Osteocyte (in vitro differentiated cells): ENCODE data around the gene PARN. TPM values are rescaled to one million over a fixed set of nuclear protein-coding genes. Genes with fewer than 3 reads are reported as not detected.

ENCODE experiments used
- DNase-seq: peaks from one replicate; pipeline ENCODE4 v3.0.0; 2021; ENCODE audit warnings: mixed read lengths; ENCODE audit not compliant: unreplicated experiment; ENCODE audit errors: extremely low spot score
- H3K27ac Mint-ChIP-seq: one replicate; pipeline ENCODE4 v1.8.0; 2021; ENCODE audit warnings: mild to moderate bottlenecking, mixed read lengths; ENCODE audit not compliant: unreplicated experiment
- H3K27me3 Mint-ChIP-seq: one replicate; pipeline ENCODE4 v1.8.0; 2021; ENCODE audit warnings: mixed read lengths; ENCODE audit not compliant: unreplicated experiment
- H3K36me3 Mint-ChIP-seq: one replicate; pipeline ENCODE4 v1.8.0; 2021; ENCODE audit warnings: mixed read lengths; ENCODE audit not compliant: unreplicated experiment
- H3K4me1 Mint-ChIP-seq: one replicate; pipeline ENCODE4 v1.8.0; 2021; ENCODE audit warnings: mixed read lengths; ENCODE audit not compliant: unreplicated experiment
- H3K4me3 Mint-ChIP-seq: one replicate; pipeline ENCODE4 v1.8.0; 2021; ENCODE audit warnings: mild to moderate bottlenecking, moderate library complexity, mixed read lengths; ENCODE audit not compliant: unreplicated experiment
- H3K9me3 Mint-ChIP-seq: one replicate; pipeline ENCODE4 v1.8.0; 2021; ENCODE audit warnings: mixed read lengths; ENCODE audit not compliant: unreplicated experiment
- total RNA-seq: library from RNA; stranded (reverse); gene quantifications from 2 replicates; pipeline ENCODE4 v1.2.1, GENCODE V29; 2021
- TF ChIP-seq, protein P1 (sequence below): fragments of 200-600 bp; sonication (generic); IDR thresholded peaks from 2 replicates; pipeline ENCODE4 v1.5.0; 2021; ENCODE audit warnings: antibody characterized with exemption, mild to moderate bottlenecking, moderate library complexity

Gene PARN
- total RNA-seq, 1 donor from 2014 or later = 34.2 TPM

DNA sequence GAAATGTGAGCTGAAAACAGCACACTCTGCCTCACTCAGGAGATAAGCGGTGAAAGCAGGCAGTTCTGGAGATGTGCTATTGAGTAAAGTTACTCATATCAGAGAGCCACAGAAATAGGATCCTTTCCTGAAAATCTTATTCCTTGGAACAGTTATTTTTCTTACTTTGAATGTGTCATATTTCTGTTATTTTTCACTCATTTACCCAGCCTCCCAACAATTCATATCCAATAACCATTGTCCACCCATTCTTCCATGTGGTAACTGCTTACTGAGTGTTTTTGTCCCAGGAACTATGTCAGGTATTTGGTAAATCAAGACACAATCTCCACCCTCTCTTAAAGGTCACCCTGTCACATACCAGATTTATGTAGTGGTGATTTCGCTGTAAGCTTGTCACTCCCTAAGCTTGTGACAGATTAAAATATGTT, 144.9 kb downstream of the PARN start:
- TF ChIP-seq, protein P1, sequence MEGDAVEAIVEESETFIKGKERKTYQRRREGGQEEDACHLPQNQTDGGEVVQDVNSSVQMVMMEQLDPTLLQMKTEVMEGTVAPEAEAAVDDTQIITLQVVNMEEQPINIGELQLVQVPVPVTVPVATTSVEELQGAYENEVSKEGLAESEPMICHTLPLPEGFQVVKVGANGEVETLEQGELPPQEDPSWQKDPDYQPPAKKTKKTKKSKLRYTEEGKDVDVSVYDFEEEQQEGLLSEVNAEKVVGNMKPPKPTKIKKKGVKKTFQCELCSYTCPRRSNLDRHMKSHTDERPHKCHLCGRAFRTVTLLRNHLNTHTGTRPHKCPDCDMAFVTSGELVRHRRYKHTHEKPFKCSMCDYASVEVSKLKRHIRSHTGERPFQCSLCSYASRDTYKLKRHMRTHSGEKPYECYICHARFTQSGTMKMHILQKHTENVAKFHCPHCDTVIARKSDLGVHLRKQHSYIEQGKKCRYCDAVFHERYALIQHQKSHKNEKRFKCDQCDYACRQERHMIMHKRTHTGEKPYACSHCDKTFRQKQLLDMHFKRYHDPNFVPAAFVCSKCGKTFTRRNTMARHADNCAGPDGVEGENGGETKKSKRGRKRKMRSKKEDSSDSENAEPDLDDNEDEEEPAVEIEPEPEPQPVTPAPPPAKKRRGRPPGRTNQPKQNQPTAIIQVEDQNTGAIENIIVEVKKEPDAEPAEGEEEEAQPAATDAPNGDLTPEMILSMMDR = no peak
- Mint-ChIP-seq H3K36me3 (peaks cover 11% of the 10 kb centered on the region), H3K4me1 (peaks cover 44% of the 10 kb centered on the region), H3K9me3 (no peaks in the 10 kb centered on the region), H3K27ac (peak overlapping the region; percentile 69), H3K27me3 (no peaks in the 10 kb centered on the region), H3K4me3 (no peak overlapping the region)
- DNase-seq = no peak

DNA sequence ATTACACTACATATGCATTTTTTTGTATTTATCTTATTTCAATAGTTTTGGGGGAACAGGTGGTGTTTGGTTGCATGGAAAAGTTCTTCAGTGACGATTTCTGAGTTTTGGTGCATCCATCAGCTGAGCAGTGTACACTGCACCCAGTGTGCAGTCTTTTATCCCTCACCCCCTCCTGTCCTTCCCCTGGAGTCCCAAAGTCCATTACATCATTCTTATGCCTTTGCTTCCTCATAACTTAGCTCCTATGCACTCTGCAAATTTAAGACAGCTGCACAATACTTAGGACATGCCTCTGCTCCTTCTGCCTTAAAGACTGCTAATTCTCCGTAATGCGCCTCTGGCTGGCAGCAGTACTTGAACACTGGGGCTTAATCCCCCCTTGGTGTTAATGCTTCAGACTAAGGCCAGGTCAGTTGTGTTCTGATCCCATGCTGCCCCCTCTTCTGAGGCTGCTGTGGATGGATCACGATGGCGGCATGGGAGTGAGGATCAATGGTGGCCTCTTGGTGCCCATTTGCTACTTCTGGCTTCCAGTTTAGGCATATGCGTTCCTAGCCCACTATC, 146.2 kb downstream of the PARN start:
- Mint-ChIP-seq H3K9me3 (peaks cover 6% of the 10 kb centered on the region), H3K4me3 (no peak overlapping the region), H3K4me1 (peaks cover 41% of the 10 kb centered on the region), H3K36me3 (peaks cover 21% of the 10 kb centered on the region), H3K27me3 (no peaks in the 10 kb centered on the region), H3K27ac (no peak overlapping the region)
- no peak for DNase-seq
- TF ChIP-seq, protein P1 = no peak

DNA sequence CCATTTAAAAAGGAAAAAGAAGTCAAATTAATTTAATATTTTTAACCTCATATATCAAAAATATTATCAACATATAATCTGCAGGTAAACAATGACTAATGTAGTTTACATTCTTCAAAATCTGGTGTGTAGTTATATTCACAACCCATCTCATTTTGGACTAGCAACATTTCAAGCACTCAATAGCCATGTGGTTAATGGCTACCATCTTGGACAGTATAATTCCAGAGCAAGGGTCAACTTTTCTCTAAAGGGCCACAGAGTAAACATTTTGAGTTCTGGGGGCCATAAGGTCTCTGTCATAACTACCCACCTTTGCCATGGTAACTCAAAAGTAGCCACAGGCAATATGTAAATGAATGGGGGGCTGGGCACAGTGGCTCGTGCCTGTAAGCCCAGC, 153.9 kb downstream of the PARN start:
- H3K4me1 Mint-ChIP-seq = no peaks in the 10 kb centered on the region
- no peak overlapping the region for H3K4me3 Mint-ChIP-seq
- no peak overlapping the region for H3K27ac Mint-ChIP-seq
- DNase-seq = no peak
- peaks cover 18% of the 10 kb centered on the region for H3K36me3 Mint-ChIP-seq
- TF ChIP-seq, protein P1 = no peak
- no peaks in the 10 kb centered on the region for H3K27me3 Mint-ChIP-seq
- H3K9me3 Mint-ChIP-seq = peaks cover 10% of the 10 kb centered on the region

DNA sequence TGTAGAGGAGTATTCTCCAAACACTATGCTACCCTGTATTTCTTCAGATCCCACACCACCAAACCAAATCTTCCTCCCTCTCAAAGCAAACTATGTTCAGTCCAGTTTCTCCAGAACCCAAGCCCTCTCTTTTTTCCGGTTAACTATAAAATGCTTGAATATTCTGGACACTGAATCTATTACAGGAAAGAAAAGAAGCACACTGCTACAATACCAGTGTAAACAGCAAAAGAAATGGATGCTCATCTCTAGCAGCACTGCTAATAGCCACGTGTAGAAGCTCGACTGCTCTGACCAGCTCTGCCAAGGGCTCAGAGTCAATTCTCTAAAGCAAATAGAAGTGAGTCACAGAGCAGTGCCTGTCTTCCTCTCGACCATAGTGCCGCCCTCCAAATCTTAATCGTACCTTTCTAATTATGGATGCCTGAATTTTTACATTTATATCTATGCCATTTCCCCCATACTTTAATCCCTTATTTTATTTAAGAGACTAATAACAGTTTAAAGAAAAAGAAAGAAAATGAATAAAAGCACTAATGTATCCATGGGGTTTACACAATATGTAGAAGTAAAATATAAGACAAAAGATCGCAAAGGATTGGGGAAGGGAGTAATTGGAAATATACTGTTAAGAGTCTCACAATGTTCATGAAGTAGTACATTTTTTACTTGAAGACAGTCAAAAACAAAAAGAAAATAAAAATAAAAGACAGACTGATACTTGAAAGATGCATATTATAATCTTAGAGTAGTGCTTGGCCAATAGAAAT, 154.5 kb downstream of the PARN start:
- H3K27me3 Mint-ChIP-seq = no peaks in the 10 kb centered on the region
- no peak for DNase-seq

DNA sequence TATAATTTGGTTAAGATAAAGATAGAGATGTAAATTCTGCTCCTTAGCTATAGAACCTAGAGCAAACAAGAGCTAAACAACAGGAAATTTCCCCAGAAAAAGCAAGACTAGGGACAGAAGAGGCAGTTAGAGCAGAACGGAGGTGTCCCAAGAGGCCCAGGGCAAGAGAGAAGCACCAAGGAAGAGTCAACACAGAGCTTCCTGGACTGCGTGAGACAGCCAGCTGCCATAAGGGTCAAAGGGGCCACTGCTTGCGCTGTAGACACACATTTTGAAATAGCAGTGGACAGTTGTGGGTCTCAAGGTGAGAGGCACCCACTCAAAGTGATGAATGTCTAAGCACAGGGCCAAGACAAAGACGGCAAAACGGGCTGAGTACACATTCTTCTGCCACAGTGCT, 156.6 kb downstream of the PARN start:
- Mint-ChIP-seq H3K4me3 (no peak overlapping the region), H3K27ac (no peak overlapping the region)
- TF ChIP-seq, protein P1 = no peak

More for the DNA sequence above, 154.5 kb downstream of the PARN start:
- no peak overlapping the region for H3K27ac Mint-ChIP-seq
- H3K4me3 Mint-ChIP-seq = no peak overlapping the region
- no peaks in the 10 kb centered on the region for H3K4me1 Mint-ChIP-seq
- peaks cover 10% of the 10 kb centered on the region for H3K9me3 Mint-ChIP-seq
- TF ChIP-seq, protein P1 = no peak
- H3K36me3 Mint-ChIP-seq = peaks cover 15% of the 10 kb centered on the region

More for the DNA sequence above, 156.6 kb downstream of the PARN start:
- no peak for DNase-seq
- Mint-ChIP-seq H3K4me1 (no peaks in the 10 kb centered on the region), H3K27me3 (no peaks in the 10 kb centered on the region), H3K9me3 (peaks cover 3% of the 10 kb centered on the region), H3K36me3 (peaks cover 3% of the 10 kb centered on the region)
